Fibroblast of lung (primary cell): Measurements from ENCODE around the gene PTPRM. TPM values are rescaled to one million over a fixed set of nuclear protein-coding genes. Genes with fewer than 3 reads are reported as not detected.

Experiments
- DNase-seq, 2 donors: peaks; one replicate each; pipeline versions ENCODE4 v3.0.0 to v3.0.0-alpha.2; 2010; ENCODE audit warnings: low read depth in 2 of 2
- H2AFZ ChIP-seq: 2 replicates; pipeline ENCODE4 v1.5.1; 2012; ENCODE audit warnings: low read length, control low read depth, inconsistent platforms
- H3K27ac ChIP-seq: 2 replicates; pipeline ENCODE4 v1.5.1; 2011; ENCODE audit warnings: low read length, control low read depth; ENCODE audit not compliant: insufficient read depth
- H3K27me3 ChIP-seq: 2 replicates; pipeline ENCODE4 v1.5.1; 2011; ENCODE audit warnings: mild to moderate bottlenecking, low read length; ENCODE audit not compliant: control insufficient read depth, insufficient read depth
- H3K36me3 ChIP-seq: 2 replicates; pipeline ENCODE4 v1.5.1; 2011; ENCODE audit warnings: low read length; ENCODE audit not compliant: control insufficient read depth, insufficient read depth
- H3K4me1 ChIP-seq: 2 replicates; pipeline ENCODE4 v1.5.1; 2011; ENCODE audit warnings: low read length; ENCODE audit not compliant: control insufficient read depth, insufficient read depth; ENCODE audit errors: extremely low read depth
- H3K4me2 ChIP-seq: 2 replicates; pipeline ENCODE4 v1.5.1; 2011; ENCODE audit warnings: low read length, control low read depth; ENCODE audit not compliant: insufficient read depth; ENCODE audit errors: extremely low read depth
- H3K4me3 ChIP-seq, 4 experiments: fragments of 200-600 bp in 1 of 4; sonication (generic) in 1 of 4; replicated peaks in 1 of 4; 2 replicates each; pipeline ENCODE4 v1.5.1; 2011 to 2016; ENCODE audit warnings: low read length in 4 of 4, low read depth in 3 of 4, mild to moderate bottlenecking in 3 of 4, control low read depth in 2 of 4, inconsistent platforms in 1 of 4, mixed read lengths in 1 of 4; ENCODE audit not compliant: insufficient read depth in 1 of 4; ENCODE audit errors: control extremely low read depth in 1 of 4
- H3K79me2 ChIP-seq: 2 replicates; pipeline ENCODE4 v1.5.1; 2012; ENCODE audit warnings: mild to moderate bottlenecking, low read length, inconsistent platforms; ENCODE audit not compliant: control insufficient read depth, insufficient read depth
- H3K9ac ChIP-seq: 2 replicates; pipeline ENCODE4 v1.5.1; 2011; ENCODE audit warnings: mild to moderate bottlenecking, low read length, control low read depth; ENCODE audit not compliant: insufficient read depth
- H3K9me3 ChIP-seq: 2 replicates; pipeline ENCODE4 v1.5.1; 2012; ENCODE audit warnings: low read depth, low read length; ENCODE audit not compliant: control insufficient read depth, insufficient read depth
- H4K20me1 ChIP-seq: 2 replicates; pipeline ENCODE4 v1.5.1; 2011; ENCODE audit warnings: low read length; ENCODE audit not compliant: control insufficient read depth, insufficient read depth; ENCODE audit errors: extremely low read depth
- CTCF ChIP-seq, 2 donors: IDR thresholded peaks in 1 of 2; conservative IDR thresholded peaks in 1 of 2; 1 replicate in 1 of 2; 2 replicates in 1 of 2; pipeline ENCODE4 v1.5.1; 2011 to 2012; ENCODE audit warnings: low read length in 2 of 2, control low read depth in 1 of 2, inconsistent platforms in 1 of 2, low read depth in 1 of 2, mild to moderate bottlenecking in 1 of 2
- EZH2 ChIP-seq: IDR thresholded peaks from 2 replicates; pipeline ENCODE4 v1.5.1; 2012; ENCODE audit warnings: low read length, control low read depth, mild to moderate bottlenecking; ENCODE audit errors: missing control alignments
- polyA plus RNA-seq, 2 donors: library from polyadenylated mRNA; depleted of rRNA in 1 of 2; stranded (reverse) in 1 of 2; unstranded in 1 of 2; fragments of >200 nt; gene quantifications; 2 replicates each; pipeline ENCODE4 v1.2.1, GENCODE V29; 2011 to 2012; ENCODE audit warnings: missing spikeins in 1 of 2
- total RNA-seq: library from RNA; depleted of rRNA; stranded (reverse); fragments of >200 nt; gene quantifications from 2 replicates; pipeline ENCODE4 v1.2.1, GENCODE V29; 2014

PTPRM gene
- total and polyA plus RNA-seq, 2 donors (not counting 1 experiment from before 2014, with no cell fraction given) = 86.6 to 87.0 TPM

DNA sequence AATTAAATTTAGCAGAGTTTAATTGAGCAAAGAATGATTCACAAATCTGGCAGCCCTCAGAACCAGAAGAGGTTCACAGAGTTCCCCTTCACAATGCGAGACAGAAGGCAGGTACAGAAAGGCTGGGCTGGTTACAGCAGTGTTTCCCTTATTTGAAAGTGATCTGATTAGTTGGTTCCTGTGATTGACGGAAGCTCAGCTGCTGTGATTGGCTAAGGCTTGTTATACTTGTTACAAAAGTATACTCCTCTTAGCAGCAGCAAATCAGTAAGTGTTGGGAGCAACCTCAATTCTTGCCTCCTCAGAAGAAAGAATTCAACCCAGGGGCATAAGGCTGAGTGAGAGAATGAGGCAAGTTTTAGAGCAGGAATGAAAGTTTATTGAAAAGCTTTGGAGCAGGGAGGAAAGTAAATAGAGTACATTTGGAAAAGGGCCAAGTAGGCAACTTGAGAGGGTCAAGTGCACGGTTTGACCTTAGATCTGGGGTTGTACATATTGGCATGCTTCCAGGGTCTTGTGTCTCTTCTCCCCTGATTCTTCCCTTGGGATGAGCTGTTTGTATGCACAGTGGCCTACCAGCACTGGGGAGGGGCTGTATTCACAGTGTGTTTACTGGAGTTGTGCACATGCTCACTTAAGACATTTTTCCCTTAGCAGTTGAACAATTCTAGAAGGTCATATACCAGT lies 610.4 kb downstream of the PTPRM start:
- no peak for TF ChIP-seq CTCF (conservative IDR thresholded peaks at IDR 0.05 in 1 of 2, IDR thresholded peaks at IDR 0.05 in 1 of 2; ENCODE audit: low read depth in 1 of 2, low read length in 2 of 2)
- no peak for TF ChIP-seq EZH2
- peak; percentile 19 to 76 for DNase-seq

DNA sequence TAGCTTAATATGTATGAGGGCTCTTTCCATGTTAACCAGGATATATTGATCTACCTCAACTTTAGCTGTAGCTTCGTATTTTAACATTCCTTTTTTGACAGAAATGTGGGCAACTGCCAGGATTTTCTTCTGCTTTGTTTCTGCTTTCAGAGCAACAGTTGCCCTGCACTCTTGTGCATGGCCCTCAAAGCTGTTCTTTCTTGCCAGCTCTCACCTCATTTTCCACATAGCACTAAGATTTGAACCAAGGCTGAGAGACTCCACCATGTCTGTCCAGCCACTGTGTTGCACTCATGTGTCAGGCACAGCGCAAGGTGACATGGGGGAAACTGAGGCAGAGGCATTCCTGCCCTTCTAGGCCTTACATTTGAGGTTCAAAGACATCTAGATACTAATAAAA lies 619.3 kb downstream of the PTPRM start:
- H4K20me1 ChIP-seq = no peaks in the 10 kb centered on the region
- no peaks in the 10 kb centered on the region for H3K79me2 ChIP-seq
- no peak for DNase-seq
- no peaks in the 10 kb centered on the region for H3K4me1 ChIP-seq
- no peak overlapping the region for H3K4me3 ChIP-seq
- H3K27me3 ChIP-seq = no peaks in the 10 kb centered on the region
- no peak overlapping the region for H3K9ac ChIP-seq
- TF ChIP-seq EZH2 = no peak
- no peak for TF ChIP-seq CTCF (conservative IDR thresholded peaks at IDR 0.05 in 1 of 2, IDR thresholded peaks at IDR 0.05 in 1 of 2; ENCODE audit: low read depth in 1 of 2, low read length in 2 of 2)
- H3K4me2 ChIP-seq = no peak overlapping the region
- H3K9me3 ChIP-seq = no peaks in the 10 kb centered on the region
- H3K36me3 ChIP-seq = no peaks in the 10 kb centered on the region
- H3K27ac ChIP-seq = no peak overlapping the region
- H2AFZ ChIP-seq = no peak overlapping the region

More for the DNA sequence above, 610.4 kb downstream of the PTPRM start:
- H4K20me1 ChIP-seq = no peaks in the 10 kb centered on the region
- no peaks in the 10 kb centered on the region for H3K79me2 ChIP-seq
- H3K4me2 ChIP-seq = no peak overlapping the region
- no peak overlapping the region for H3K4me3 ChIP-seq
- H3K27ac ChIP-seq = no peak overlapping the region
- H3K27me3 ChIP-seq = no peaks in the 10 kb centered on the region
- no peaks in the 10 kb centered on the region for H3K9me3 ChIP-seq
- H3K9ac ChIP-seq = no peak overlapping the region
- H3K4me1 ChIP-seq = no peaks in the 10 kb centered on the region
- H2AFZ ChIP-seq = no peak overlapping the region
- H3K36me3 ChIP-seq = no peaks in the 10 kb centered on the region

- DNase-seq = peak; percentile 43 to 84
- H2AFZ ChIP-seq = no peak overlapping the region
- H3K27ac ChIP-seq = no peak overlapping the region
Measured at GRCh38 chr18:8188184-8188583, 621.1 kb downstream of the PTPRM start.

More at GRCh38 chr18:8188184-8188583, 621.1 kb downstream of the PTPRM start:
- Histone ChIP-seq H3K27me3 (no peaks in the 10 kb centered on the region), H3K9me3 (no peaks in the 10 kb centered on the region), H3K4me2 (no peak overlapping the region), H3K9ac (no peak overlapping the region), H3K4me1 (no peaks in the 10 kb centered on the region), H4K20me1 (no peaks in the 10 kb centered on the region), H3K4me3 (no peak overlapping the region), H3K36me3 (no peaks in the 10 kb centered on the region), H3K79me2 (no peaks in the 10 kb centered on the region)
- no peak for TF ChIP-seq EZH2
- TF ChIP-seq CTCF (conservative IDR thresholded peaks at IDR 0.05 in 1 of 2, IDR thresholded peaks at IDR 0.05 in 1 of 2; ENCODE audit: low read depth in 1 of 2, low read length in 2 of 2) = no peak
